Measurements from ENCODE around the gene CELSR3.

Gene CELSR3

GRCh38 chr3:48633743-48634142 lies 28.9 kb downstream of the CELSR3 start:
- DNase-seq: no peak

GRCh38 chr3:48633256-48633655 lies 29.4 kb downstream of the CELSR3 start:
- no peak for DNase-seq

- no peak for DNase-seq
Observed at GRCh38 chr3:48631516-48632448, 30.9 kb downstream of the CELSR3 start.

GRCh38 chr3:48630833-48631232 lies 31.9 kb downstream of the CELSR3 start:
- no peak for DNase-seq

GRCh38 chr3:48630407-48630806 lies 32.3 kb downstream of the CELSR3 start:
- DNase-seq: no peak

GRCh38 chr3:48629894-48630293 lies 32.8 kb downstream of the CELSR3 start:
- no peak for DNase-seq

GRCh38 chr3:48628277-48629017 lies 34.2 kb downstream of the CELSR3 start:
- no peak for DNase-seq

- DNase-seq: no peak
Observed at GRCh38 chr3:48625600-48625999, 37.1 kb downstream of the CELSR3 start.

GRCh38 chr3:48624767-48625166 lies 37.9 kb downstream of the CELSR3 start:
- DNase-seq: no peak

GRCh38 chr3:48623851-48624547 lies 38.7 kb downstream of the CELSR3 start:
- DNase-seq: no peak

- no peak for DNase-seq
Observed at GRCh38 chr3:48621461-48621869, 41.2 kb downstream of the CELSR3 start, which contains the start of gene TMEM89. TSS of gene TMEM89 (minus strand) at chr3:48621769. CDS start at chr3:48621756, 13 bp downstream.

GRCh38 chr3:48619541-48620524 lies 42.9 kb downstream of the CELSR3 start:
- no peak for DNase-seq

- DNase-seq: no peak
Observed at GRCh38 chr3:48617559-48617958, 45.1 kb downstream of the CELSR3 start.

- DNase-seq: peak; percentile 57
Observed at GRCh38 chr3:48614044-48614443, 48.6 kb downstream of the CELSR3 start.

GRCh38 chr3:48612309-48612708 lies 50.4 kb downstream of the CELSR3 start:
- no peak for DNase-seq

- peak; percentile 89 for DNase-seq
Observed at GRCh38 chr3:48609088-48610005, 53.3 kb downstream of the CELSR3 start, which contains the start of gene UQCRC1. TSS of gene UQCRC1 (minus strand) at chr3:48609646. CDS start at chr3:48609620, 26 bp downstream.

GRCh38 chr3:48607519-48607918 lies 55.2 kb downstream of the CELSR3 start:
- peak; percentile 14 for DNase-seq

- no peak for DNase-seq
Observed at GRCh38 chr3:48601622-48601994, 61.1 kb downstream of the CELSR3 start.

GRCh38 chr3:48600711-48601621 lies 61.7 kb downstream of the CELSR3 start:
- no peak for DNase-seq
